ENCODE data around the gene TSPAN4. TPM values are rescaled to one million over a fixed set of nuclear protein-coding genes. Genes with fewer than 3 reads are reported as not detected.

TSPAN4 gene
- total RNA-seq, 4 donors from 2014 or later = 139 to 256 (median 221) TPM

DNA sequence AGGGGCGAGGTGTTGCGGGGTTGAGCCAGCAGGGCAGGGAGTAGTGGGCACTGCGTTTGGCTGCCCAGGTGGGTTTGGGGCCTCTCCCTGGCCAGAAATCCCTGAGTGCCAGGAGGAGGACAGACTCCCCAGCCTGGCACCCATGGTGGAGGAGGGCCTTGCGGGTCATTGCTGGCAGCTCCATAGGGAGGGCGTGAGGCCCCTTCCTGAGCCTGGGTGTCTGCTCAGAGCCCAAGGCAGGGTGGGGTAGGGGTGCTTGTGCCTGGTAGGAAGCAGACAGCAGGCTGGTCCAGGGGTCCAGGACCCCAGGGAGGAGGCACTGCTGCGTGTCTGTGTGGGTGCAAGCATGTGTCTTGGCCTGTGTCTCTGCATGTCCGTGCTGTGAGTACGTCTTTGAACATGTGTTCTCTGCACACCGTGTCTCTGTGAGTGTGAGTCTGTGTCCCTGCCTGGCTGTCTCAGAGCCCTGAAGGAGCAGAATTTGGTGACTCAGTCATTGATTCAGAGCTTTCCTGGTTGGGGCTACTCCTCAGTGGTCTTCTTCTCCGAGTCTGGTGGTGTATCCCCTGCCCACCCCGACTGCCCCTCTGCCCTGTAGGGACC lies 3.9 kb downstream of the TSPAN4 start:
- 64 to 68% methylated on average over 10 to 11 of the region's 11 CpGs for WGBS, 2 donors
- TF ChIP-seq POLR2A (IDR thresholded peaks at IDR 0.05) (no peak), EP300 (IDR thresholded peaks at IDR 0.05) (no peak)
- TF ChIP-seq, protein P1, sequence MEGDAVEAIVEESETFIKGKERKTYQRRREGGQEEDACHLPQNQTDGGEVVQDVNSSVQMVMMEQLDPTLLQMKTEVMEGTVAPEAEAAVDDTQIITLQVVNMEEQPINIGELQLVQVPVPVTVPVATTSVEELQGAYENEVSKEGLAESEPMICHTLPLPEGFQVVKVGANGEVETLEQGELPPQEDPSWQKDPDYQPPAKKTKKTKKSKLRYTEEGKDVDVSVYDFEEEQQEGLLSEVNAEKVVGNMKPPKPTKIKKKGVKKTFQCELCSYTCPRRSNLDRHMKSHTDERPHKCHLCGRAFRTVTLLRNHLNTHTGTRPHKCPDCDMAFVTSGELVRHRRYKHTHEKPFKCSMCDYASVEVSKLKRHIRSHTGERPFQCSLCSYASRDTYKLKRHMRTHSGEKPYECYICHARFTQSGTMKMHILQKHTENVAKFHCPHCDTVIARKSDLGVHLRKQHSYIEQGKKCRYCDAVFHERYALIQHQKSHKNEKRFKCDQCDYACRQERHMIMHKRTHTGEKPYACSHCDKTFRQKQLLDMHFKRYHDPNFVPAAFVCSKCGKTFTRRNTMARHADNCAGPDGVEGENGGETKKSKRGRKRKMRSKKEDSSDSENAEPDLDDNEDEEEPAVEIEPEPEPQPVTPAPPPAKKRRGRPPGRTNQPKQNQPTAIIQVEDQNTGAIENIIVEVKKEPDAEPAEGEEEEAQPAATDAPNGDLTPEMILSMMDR (IDR thresholded peaks at IDR 0.05) = no peak
- Histone ChIP-seq H3K4me1 (peaks cover 0 to 80% (median 50%) of the 10 kb centered on the region in 4 donors), H3K27ac (peak overlapping the region in 3 of 4 donors; percentile 93 to 98 (median 95)), H3K27me3 (peaks cover 0 to 15% of the 10 kb centered on the region in 2 donors), H3K4me3 (no peak overlapping the region), H3K9me3 (no peaks in the 10 kb centered on the region), H3K36me3 (peaks cover 0 to 13% (median 0%) of the 10 kb centered on the region in 3 donors)
- DNase-seq (ENCODE audit: low spot score in 2 of 2) = no peak

GRCh38 chr11:847876-848275 lies 5.2 kb downstream of the TSPAN4 start:
- no peak for TF ChIP-seq EP300 (IDR thresholded peaks at IDR 0.05)
- TF ChIP-seq POLR2A (IDR thresholded peaks at IDR 0.05) = no peak
- TF ChIP-seq, protein P1 (IDR thresholded peaks at IDR 0.05) = no peak
- Histone ChIP-seq H3K9me3 (no peaks in the 10 kb centered on the region), H3K27me3 (peaks cover 0 to 15% of the 10 kb centered on the region in 2 donors), H3K4me3 (no peak overlapping the region), H3K4me1 (peaks cover 0 to 90% (median 48%) of the 10 kb centered on the region in 4 donors), H3K36me3 (peaks cover 0 to 18% (median 0%) of the 10 kb centered on the region in 3 donors), H3K27ac (no peak overlapping the region)
- no peak for DNase-seq (ENCODE audit: low spot score in 2 of 2)
- 80 to 91% methylated on average over 8 to 15 of the region's 18 CpGs for WGBS, 2 donors

DNA sequence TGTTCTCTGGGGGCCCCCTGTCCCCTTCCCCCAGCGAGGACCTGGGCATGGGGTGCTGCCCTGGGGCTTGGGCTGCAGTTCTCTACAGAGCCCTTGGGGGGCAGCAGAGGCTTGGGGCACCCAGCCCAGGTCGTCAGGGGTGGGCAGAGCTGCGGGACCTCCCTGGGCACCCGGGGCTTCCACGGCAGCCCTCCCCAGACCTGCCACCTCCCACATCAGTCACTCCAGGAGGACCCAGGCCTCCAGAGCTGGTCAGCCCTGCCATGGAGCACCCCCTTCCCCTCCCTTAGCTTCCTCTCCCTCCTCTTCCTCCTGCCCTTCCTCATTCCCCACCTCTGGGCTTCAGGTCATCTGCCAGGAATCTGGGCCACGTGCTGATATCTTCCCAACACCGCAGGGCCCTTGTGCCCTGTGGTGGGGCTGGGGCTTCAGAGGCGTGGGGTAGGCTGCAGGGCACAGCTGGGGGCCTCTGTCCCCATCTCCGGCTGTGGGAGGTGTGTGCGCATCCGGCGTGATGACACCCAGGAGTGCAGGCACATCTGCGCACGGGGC lies 5.8 kb downstream of the TSPAN4 start:
- DNase-seq (ENCODE audit: low spot score in 2 of 2) = no peak
- Histone ChIP-seq H3K4me3 (peak overlapping the region in 1 of 4 donors; percentile 54), H3K9me3 (no peaks in the 10 kb centered on the region), H3K27me3 (peaks cover 0 to 15% of the 10 kb centered on the region in 2 donors), H3K4me1 (peaks cover 0 to 95% (median 45%) of the 10 kb centered on the region in 4 donors), H3K27ac (peak overlapping the region in 1 of 4 donors; percentile 27), H3K36me3 (peaks cover 0 to 18% (median 0%) of the 10 kb centered on the region in 3 donors)
- 30 to 32% methylated on average over 13 to 14 of the region's 14 CpGs for WGBS, 2 donors
- TF ChIP-seq EP300 (IDR thresholded peaks at IDR 0.05) = no peak
- TF ChIP-seq, protein P1 (IDR thresholded peaks at IDR 0.05) = peak; percentile 85 to 91 (median 88)

GRCh38 chr11:849104-849824 lies 6.6 kb downstream of the TSPAN4 start:
- 17 to 30% methylated on average over 8 to 26 of the region's 71 CpGs for WGBS, 2 donors
- peak overlapping the region in 1 of 4 donors; percentile 27 for H3K27ac ChIP-seq
- H3K36me3 ChIP-seq = peaks cover 0 to 22% (median 0%) of the 10 kb centered on the region in 3 donors
- H3K27me3 ChIP-seq = peaks cover 0 to 15% of the 10 kb centered on the region in 2 donors
- peak overlapping the region; percentile 13 to 54 (median 29) for H3K4me3 ChIP-seq
- no peak for DNase-seq (ENCODE audit: low spot score in 2 of 2)
- H3K4me1 ChIP-seq = peaks cover 0 to 97% (median 44%) of the 10 kb centered on the region in 4 donors
- H3K9me3 ChIP-seq = no peaks in the 10 kb centered on the region
- TF ChIP-seq EP300 (IDR thresholded peaks at IDR 0.05) (no peak), POLR2A (IDR thresholded peaks at IDR 0.05) (no peak)
- TF ChIP-seq, protein P1 (IDR thresholded peaks at IDR 0.05) = no peak

Measured in tibial nerve (tissue), 4 donors.